ENCODE results near the gene USB1. TPM values are rescaled to one million over a fixed set of nuclear protein-coding genes. Genes with fewer than 3 reads are reported as not detected.

The USB1 gene
- total and polyA plus RNA-seq, 9 donors, result 8.5 to 30.7 (median 22.5) TPM

DNA sequence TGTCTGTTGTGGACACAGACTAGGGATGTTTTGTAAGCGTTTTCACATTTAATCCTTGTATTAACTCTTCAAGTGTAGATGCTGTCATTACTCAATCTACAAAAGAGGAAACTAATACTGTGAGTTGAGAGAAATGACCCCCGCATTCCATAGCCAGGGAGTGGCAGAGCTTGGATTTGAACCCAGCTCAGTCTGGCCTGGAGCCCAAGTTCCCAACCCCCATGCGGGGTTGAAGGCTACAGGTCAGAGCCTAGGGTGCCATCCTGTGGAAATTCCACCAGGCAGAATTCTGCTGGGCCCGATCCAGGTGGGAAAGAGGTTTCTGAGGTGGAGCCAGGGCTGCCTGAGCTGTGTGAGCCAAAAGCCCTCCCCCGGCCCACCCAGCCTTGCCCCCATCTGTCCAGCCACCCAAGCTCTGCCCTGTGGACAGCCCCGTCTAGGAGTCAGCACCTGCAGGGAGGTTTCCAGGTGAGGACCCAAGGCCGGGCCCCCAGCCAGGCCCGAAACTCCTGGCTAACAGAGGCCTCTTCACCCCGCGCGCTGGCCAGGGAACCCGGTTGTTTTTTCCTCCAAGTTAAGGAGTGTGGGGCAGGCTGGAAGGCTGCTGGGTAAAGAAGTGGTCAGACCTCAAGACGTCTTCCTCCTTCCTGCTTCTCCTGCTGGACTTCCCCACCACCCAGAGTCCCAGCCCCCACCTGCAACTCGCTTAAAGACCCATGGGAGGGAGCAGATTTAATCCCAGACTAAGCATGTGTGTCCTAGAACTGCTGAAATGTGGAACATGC lies 30.0 kb downstream of the USB1 start:
- intact Hi-C loops (cut with DNase I), result no loop called here
- H3K4me3 ChIP-seq, result no peak overlapping the region
- no peaks in the 10 kb centered on the region for H3K36me3 ChIP-seq
- no peak overlapping the region for H3K27ac ChIP-seq
- H3K27me3 ChIP-seq, result no peaks in the 10 kb centered on the region
- 60 to 69% (median 64%) methylated on average over 14 of the region's 14 CpGs for WGBS, 3 donors
- DNase-seq, result no peak
- H3K4me1 ChIP-seq (ENCODE audit: insufficient read depth), result peaks cover 5% of the 10 kb centered on the region
- H3K9me3 ChIP-seq, result no peaks in the 10 kb centered on the region
- TF ChIP-seq, protein P1, sequence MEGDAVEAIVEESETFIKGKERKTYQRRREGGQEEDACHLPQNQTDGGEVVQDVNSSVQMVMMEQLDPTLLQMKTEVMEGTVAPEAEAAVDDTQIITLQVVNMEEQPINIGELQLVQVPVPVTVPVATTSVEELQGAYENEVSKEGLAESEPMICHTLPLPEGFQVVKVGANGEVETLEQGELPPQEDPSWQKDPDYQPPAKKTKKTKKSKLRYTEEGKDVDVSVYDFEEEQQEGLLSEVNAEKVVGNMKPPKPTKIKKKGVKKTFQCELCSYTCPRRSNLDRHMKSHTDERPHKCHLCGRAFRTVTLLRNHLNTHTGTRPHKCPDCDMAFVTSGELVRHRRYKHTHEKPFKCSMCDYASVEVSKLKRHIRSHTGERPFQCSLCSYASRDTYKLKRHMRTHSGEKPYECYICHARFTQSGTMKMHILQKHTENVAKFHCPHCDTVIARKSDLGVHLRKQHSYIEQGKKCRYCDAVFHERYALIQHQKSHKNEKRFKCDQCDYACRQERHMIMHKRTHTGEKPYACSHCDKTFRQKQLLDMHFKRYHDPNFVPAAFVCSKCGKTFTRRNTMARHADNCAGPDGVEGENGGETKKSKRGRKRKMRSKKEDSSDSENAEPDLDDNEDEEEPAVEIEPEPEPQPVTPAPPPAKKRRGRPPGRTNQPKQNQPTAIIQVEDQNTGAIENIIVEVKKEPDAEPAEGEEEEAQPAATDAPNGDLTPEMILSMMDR (IDR thresholded peaks at IDR 0.05), result no peak
- no peak for TF ChIP-seq POLR2A (IDR thresholded peaks at IDR 0.05)
- no peak for TF ChIP-seq EP300 (IDR thresholded peaks at IDR 0.05)

DNA sequence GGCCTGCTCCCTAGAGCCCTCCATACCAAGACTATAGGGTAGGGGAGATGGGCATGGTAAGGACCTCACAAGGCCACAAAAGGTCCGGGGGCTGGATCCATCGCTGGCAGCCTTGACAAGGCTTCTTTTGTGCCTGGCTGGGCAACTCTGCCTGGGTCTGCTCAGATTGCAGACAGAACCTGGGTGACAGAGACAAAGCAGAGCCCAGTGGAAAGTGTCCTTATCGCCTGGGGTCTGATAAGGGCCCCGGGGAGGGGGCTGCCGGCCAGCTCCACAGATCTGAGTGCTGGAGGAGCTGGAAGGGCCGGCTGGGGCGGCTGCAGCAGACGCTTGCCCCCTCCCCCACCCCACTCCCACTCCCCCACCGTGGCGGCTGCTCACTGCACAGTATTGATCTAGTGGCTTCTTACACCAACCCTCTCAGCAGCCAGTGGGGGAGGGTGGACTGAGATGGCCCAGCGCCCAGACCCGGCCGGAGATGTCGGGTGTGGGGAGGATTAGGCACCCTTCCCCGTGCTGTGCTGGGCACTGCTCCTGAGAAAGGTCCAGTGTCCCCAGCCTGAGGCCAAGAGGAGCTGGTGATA lies 31.6 kb downstream of the USB1 start:
- Histone ChIP-seq H3K27ac (no peak overlapping the region), H3K36me3 (no peaks in the 10 kb centered on the region), H3K9me3 (no peaks in the 10 kb centered on the region), H3K4me1 (ENCODE audit: insufficient read depth) (no peaks in the 10 kb centered on the region), H3K27me3 (no peaks in the 10 kb centered on the region), H3K4me3 (no peak overlapping the region)
- peak in 1 of 5 donors; percentile 50 for DNase-seq
- TF ChIP-seq EP300 (IDR thresholded peaks at IDR 0.05) (no peak), POLR2A (IDR thresholded peaks at IDR 0.05) (no peak)
- TF ChIP-seq, protein P1 (IDR thresholded peaks at IDR 0.05), result no peak
- intact Hi-C loops (cut with DNase I), result no loop called here
- WGBS, 3 donors, result 8 to 16% (median 11%) methylated on average over 12 to 15 of the region's 15 CpGs

DNA sequence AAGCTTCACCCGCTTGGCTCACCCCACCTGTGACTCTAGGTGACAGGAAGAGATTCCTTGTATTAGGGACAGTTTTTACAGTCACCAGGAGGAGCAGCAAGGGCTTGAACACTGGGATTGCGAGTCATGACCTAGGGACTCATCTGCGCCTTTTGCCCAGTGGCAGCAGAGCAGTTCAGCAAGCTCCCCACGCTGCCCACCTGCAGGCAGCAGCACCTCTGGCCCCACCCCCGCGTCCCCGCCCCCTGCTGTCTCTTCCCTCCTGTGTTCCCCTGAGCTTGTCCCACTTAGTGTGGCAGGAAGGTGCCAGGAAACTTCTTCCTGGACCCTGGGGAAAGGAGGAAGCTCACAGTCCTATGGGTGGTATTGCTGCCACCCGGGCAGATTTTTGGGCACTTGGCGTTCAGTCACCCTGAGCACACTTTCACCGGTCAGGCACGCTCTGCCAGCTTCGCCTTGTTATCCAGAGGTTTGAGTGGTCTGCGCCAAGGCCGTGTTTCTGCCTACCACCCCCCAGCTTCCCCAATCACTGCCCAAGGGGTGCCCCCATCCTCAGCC lies 33.0 kb downstream of the USB1 start:
- Histone ChIP-seq H3K27me3 (no peaks in the 10 kb centered on the region), H3K4me3 (no peak overlapping the region), H3K36me3 (no peaks in the 10 kb centered on the region), H3K4me1 (ENCODE audit: insufficient read depth) (no peaks in the 10 kb centered on the region), H3K9me3 (no peaks in the 10 kb centered on the region), H3K27ac (no peak overlapping the region)
- intact Hi-C loops (cut with DNase I), result no loop called here
- no peak for DNase-seq
- 86 to 92% (median 90%) methylated on average over 14 of the region's 14 CpGs for WGBS, 3 donors
- TF ChIP-seq, protein P1 (IDR thresholded peaks at IDR 0.05), result no peak
- TF ChIP-seq POLR2A (IDR thresholded peaks at IDR 0.05), result no peak
- no peak for TF ChIP-seq EP300 (IDR thresholded peaks at IDR 0.05)

DNA sequence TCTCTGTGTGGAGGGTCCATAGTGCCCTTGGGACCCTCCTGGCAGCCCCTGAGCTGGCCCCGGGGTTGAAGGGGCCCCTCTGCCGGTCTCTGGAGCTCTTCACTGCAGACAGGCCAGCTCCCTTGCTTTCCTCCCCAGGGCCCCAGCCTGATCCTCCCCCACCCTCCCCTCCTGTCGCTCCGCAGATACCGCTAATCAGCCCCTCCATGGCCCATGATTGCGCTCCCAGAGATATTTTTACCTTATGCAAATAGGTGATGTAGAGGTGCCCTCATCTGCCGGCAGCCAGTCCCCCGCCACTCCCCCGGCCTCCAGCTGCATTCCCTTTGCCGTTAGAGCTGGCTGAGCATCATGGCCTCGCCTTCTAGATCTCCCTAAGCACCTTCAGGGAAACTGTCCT lies 33.6 kb downstream of the USB1 start:
- intact Hi-C loops (cut with DNase I), result no loop called here
- no peaks in the 10 kb centered on the region for H3K9me3 ChIP-seq
- TF ChIP-seq EP300 (IDR thresholded peaks at IDR 0.05) (no peak), POLR2A (IDR thresholded peaks at IDR 0.05) (no peak)
- TF ChIP-seq, protein P1 (IDR thresholded peaks at IDR 0.05), result no peak
- no peaks in the 10 kb centered on the region for H3K36me3 ChIP-seq
- H3K27ac ChIP-seq, result no peak overlapping the region
- 71 to 76% (median 71%) methylated on average over 11 of the region's 11 CpGs for WGBS, 3 donors
- no peak overlapping the region for H3K4me3 ChIP-seq
- no peak for DNase-seq
- no peaks in the 10 kb centered on the region for H3K27me3 ChIP-seq
- H3K4me1 ChIP-seq (ENCODE audit: insufficient read depth), result no peaks in the 10 kb centered on the region
